IMR-90 (cell line): ENCODE measurements around the gene COA1.

Experiments
- CEBPB ChIP-seq: IDR thresholded peaks from 2 replicates; pipeline ENCODE4 v1.6.1; 2012; ENCODE audit warnings: low read depth, low read length, improper control_type of control experiment
- FOS ChIP-seq: fragments of 150-350 bp; IDR thresholded peaks from 2 replicates; pipeline ENCODE4 v1.6.1; 2016; ENCODE audit warnings: low read depth, low read length
- POLR2A ChIP-seq: IDR thresholded peaks from 2 replicates; pipeline ENCODE4 v1.6.1; 2012; ENCODE audit warnings: mild to moderate bottlenecking, low read depth, low read length
- SMC3 ChIP-seq: fragments of 150-350 bp; IDR thresholded peaks from 2 replicates; pipeline ENCODE4 v1.6.1; 2016; ENCODE audit warnings: low read depth, mild to moderate bottlenecking, antibody characterized with exemption, low read length, moderate library complexity
- TF ChIP-seq, protein P1 (sequence below): fragments of 150-350 bp; IDR thresholded peaks from 2 replicates; pipeline ENCODE4 v1.6.1; 2017; ENCODE audit warnings: mild to moderate bottlenecking, antibody characterized with exemption, low read length, low read depth
- TF ChIP-seq, protein P2 (sequence below): conservative IDR thresholded peaks from 2 replicates; pipeline ENCODE4 v1.5.1; 2012; ENCODE audit warnings: mild to moderate bottlenecking, low read depth, low read length, improper control_type of control experiment

DNA sequence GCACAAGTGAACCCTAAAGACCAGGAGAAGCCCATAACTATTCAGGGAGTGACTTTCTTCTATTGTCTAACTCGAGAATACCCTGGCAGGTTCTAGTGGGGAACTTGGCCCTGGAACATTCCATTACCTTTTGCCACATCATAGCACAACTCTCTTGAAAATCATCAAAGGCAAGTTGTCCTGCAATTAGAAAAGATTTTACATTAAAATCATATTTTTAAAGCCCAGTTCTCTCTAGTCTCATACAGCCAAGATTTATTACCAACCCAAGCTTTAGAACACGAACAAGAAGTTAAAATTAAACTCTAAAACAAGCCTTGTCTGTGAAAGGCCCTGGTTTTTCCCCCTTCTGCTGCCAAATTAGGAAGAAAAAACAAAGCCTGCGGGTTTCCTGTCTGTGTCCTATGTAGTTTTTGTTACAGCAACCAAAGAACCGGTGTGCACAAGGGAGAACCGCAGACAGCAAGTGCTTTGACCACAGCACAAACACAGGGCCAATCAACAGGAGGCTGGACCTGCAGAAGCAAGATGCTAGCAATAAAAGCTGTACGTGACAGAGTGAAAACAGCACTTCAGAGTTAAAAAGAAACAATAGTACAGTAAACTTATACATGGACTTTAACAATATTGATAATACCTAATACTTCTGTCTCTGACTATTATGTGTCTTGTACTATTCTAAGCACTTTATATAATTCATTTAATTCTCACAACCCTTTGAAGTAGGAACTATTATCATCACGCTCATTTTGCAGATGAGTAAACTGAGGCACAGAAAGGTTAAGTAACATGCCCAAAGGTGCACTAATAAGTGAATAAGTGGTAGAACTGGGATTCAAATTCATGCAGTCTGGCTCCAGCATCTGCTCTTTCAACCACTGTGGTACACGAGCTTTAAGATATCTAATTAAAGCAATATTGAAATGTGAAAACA is 80.6 kb downstream of the COA1 start:
- TF ChIP-seq POLR2A (no peak), FOS (no peak), CEBPB (no peak), SMC3 (no peak)
- TF ChIP-seq, protein P1, sequence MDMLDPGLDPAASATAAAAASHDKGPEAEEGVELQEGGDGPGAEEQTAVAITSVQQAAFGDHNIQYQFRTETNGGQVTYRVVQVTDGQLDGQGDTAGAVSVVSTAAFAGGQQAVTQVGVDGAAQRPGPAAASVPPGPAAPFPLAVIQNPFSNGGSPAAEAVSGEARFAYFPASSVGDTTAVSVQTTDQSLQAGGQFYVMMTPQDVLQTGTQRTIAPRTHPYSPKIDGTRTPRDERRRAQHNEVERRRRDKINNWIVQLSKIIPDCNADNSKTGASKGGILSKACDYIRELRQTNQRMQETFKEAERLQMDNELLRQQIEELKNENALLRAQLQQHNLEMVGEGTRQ: no peak
- TF ChIP-seq, protein P2, sequence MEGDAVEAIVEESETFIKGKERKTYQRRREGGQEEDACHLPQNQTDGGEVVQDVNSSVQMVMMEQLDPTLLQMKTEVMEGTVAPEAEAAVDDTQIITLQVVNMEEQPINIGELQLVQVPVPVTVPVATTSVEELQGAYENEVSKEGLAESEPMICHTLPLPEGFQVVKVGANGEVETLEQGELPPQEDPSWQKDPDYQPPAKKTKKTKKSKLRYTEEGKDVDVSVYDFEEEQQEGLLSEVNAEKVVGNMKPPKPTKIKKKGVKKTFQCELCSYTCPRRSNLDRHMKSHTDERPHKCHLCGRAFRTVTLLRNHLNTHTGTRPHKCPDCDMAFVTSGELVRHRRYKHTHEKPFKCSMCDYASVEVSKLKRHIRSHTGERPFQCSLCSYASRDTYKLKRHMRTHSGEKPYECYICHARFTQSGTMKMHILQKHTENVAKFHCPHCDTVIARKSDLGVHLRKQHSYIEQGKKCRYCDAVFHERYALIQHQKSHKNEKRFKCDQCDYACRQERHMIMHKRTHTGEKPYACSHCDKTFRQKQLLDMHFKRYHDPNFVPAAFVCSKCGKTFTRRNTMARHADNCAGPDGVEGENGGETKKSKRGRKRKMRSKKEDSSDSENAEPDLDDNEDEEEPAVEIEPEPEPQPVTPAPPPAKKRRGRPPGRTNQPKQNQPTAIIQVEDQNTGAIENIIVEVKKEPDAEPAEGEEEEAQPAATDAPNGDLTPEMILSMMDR: no peak
